Activated CD4-positive, alpha-beta T cell treated with anti-CD3 and anti-CD28 coated beads, Interleukin-2, amount 50 U/mL, for 24 hours (primary cell): Measurements from ENCODE around the gene HEG1.

ENCODE experiments used
- DNase-seq, 2 donors: peaks; one replicate each; pipeline ENCODE4 v3.0.0-alpha.2; 2020; ENCODE audit warnings: low read depth in 1 of 2, low spot score in 1 of 2

The HEG1 gene

GRCh38 chr3:124916837-124917409, 138.9 kb downstream of the HEG1 start:
- DNase-seq = no peak
